Neuronal stem cell (in vitro differentiated cells): ENCODE results near the gene USHBP1.

ENCODE experiments used
- DNase-seq: peaks from one replicate; pipeline ENCODE4 v3.0.0-alpha.2; 2013; ENCODE audit warnings: low spot score
- H2AFZ ChIP-seq: one replicate; pipeline ENCODE4 v1.6.1; 2013; ENCODE audit warnings: mild to moderate bottlenecking, low read length, inconsistent platforms
- H2AK5ac ChIP-seq: 2 replicates; pipeline ENCODE4 v1.6.1; 2013; ENCODE audit warnings: low read depth, mild to moderate bottlenecking, inconsistent platforms, low read length, moderate library complexity, mixed read lengths
- H2BK120ac ChIP-seq: 2 replicates; pipeline ENCODE4 v1.6.1; 2013; ENCODE audit warnings: low read depth, mild to moderate bottlenecking, inconsistent platforms, low read length, moderate library complexity, mixed read lengths
- H2BK12ac ChIP-seq: one replicate; pipeline ENCODE4 v1.6.1; 2013; ENCODE audit warnings: low read length, inconsistent platforms
- H2BK15ac ChIP-seq: 2 replicates; pipeline ENCODE4 v1.6.1; 2013; ENCODE audit warnings: mild to moderate bottlenecking, low read length, inconsistent platforms, mixed read lengths
- H2BK5ac ChIP-seq: one replicate; pipeline ENCODE4 v1.6.1; 2013; ENCODE audit warnings: inconsistent platforms, mild to moderate bottlenecking, low read length, moderate library complexity
- H3K14ac ChIP-seq: one replicate; pipeline ENCODE4 v1.6.1; 2013; ENCODE audit warnings: low read length, inconsistent platforms
- H3K18ac ChIP-seq: 2 replicates; pipeline ENCODE4 v1.6.1; 2013; ENCODE audit warnings: low read length, inconsistent platforms
- H3K23ac ChIP-seq: 2 replicates; pipeline ENCODE4 v1.6.1; 2013; ENCODE audit warnings: low read depth, mild to moderate bottlenecking, mixed read lengths, low read length, inconsistent platforms; ENCODE audit not compliant: poor library complexity
- H3K27ac ChIP-seq: replicated peaks from 3 replicates; pipeline ENCODE4 v1.5.1; 2013; ENCODE audit warnings: low read length, inconsistent platforms
- H3K27me3 ChIP-seq, 3 experiments: 2 replicates each; pipeline ENCODE4 v1.6.1; 2013; ENCODE audit warnings: low read length in 3 of 3, mild to moderate bottlenecking in 2 of 3, inconsistent platforms in 1 of 3, low read depth in 1 of 3, mixed read lengths in 1 of 3, moderate library complexity in 1 of 3; ENCODE audit not compliant: control insufficient read depth in 3 of 3, insufficient read depth in 3 of 3
- H3K36me3 ChIP-seq, 2 donors: replicated peaks in 1 of 2; 2 replicates each; pipeline ENCODE4 v1.6.1; 2013; ENCODE audit warnings: low read length in 2 of 2; ENCODE audit not compliant: control insufficient read depth in 2 of 2, insufficient read depth in 2 of 2
- H3K4ac ChIP-seq: 2 replicates; pipeline ENCODE4 v1.6.1; 2013; ENCODE audit warnings: inconsistent platforms, mild to moderate bottlenecking, low read length, moderate library complexity
- H3K4me1 ChIP-seq, 2 donors: 1 replicate in 1 of 2; 2 replicates in 1 of 2; pipeline ENCODE4 v1.6.1; 2013; ENCODE audit warnings: low read length in 2 of 2, low read depth in 1 of 2; ENCODE audit not compliant: control insufficient read depth in 2 of 2, insufficient read depth in 1 of 2
- H3K4me2 ChIP-seq: one replicate; pipeline ENCODE4 v1.6.1; 2013; ENCODE audit warnings: mild to moderate bottlenecking, low read length, inconsistent platforms; ENCODE audit not compliant: insufficient read depth, poor library complexity, severe bottlenecking
- H3K4me3 ChIP-seq, 2 donors: 2 replicates each; pipeline ENCODE4 v1.5.1; 2013; ENCODE audit warnings: low read length in 2 of 2, mild to moderate bottlenecking in 2 of 2, inconsistent platforms in 1 of 2, moderate library complexity in 1 of 2
- H3K79me1 ChIP-seq: one replicate; pipeline ENCODE4 v1.6.1; 2013; ENCODE audit warnings: low read depth, mild to moderate bottlenecking, inconsistent platforms, low read length, moderate library complexity
- H3K9ac ChIP-seq: one replicate; pipeline ENCODE4 v1.6.1; 2013; ENCODE audit warnings: mild to moderate bottlenecking, low read depth, low read length, inconsistent platforms; ENCODE audit not compliant: poor library complexity
- H3K9me3 ChIP-seq, 2 donors: replicated peaks in 1 of 2; 2 replicates each; pipeline versions ENCODE3 to v1.6.1; 2013; ENCODE audit warnings: low read length in 2 of 2, mild to moderate bottlenecking in 2 of 2, inconsistent platforms in 1 of 2, low read depth in 1 of 2, mixed read lengths in 1 of 2, moderate library complexity in 1 of 2; ENCODE audit not compliant: control insufficient read depth in 2 of 2, insufficient read depth in 1 of 2
- H4K8ac ChIP-seq: one replicate; pipeline ENCODE4 v1.6.1; 2013; ENCODE audit warnings: low read depth, mild to moderate bottlenecking, inconsistent platforms, low read length, moderate library complexity
- H4K91ac ChIP-seq: one replicate; pipeline ENCODE4 v1.6.1; 2013; ENCODE audit warnings: low read length, low read depth, mild to moderate bottlenecking, inconsistent platforms; ENCODE audit not compliant: poor library complexity
- WGBS, 2 donors: extraction: QIAGEN DNeasy Blood & Tissue Kit; methylation state at CpG; one replicate each; pipeline ENCODE4 v1.1.7; 2013; ENCODE audit warnings: missing lambda C conversion rate in 2 of 2, mixed read lengths in 1 of 2; ENCODE audit not compliant: insufficient read length in 2 of 2, insufficient replicate concordance in 1 of 2; ENCODE audit errors: extremely low coverage in 2 of 2; 5-methylcytosine and 5-hydroxymethylcytosine counted together

The USHBP1 gene

DNA sequence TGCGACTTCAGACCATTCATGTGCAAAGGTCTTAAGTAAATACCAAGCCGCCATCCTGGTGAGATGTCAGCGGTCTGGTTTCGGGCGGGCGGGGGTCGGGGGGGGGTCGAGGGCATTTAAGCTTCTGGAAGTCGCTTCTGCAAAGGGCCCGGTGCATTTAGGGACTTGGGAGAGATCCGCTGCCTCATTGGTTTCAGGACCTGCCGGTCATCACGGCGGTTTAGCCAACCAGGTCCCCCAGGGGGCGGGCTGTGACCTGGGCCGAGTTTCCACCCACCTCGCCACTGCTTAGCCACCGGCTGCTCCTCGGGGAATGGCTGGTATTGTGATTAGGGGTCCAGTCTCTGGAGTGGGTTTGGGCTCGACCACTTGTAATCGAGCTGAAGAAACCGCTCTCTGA is 24.9 kb upstream of the USHBP1 start:
- H3K4me1 ChIP-seq: peaks cover 0 to 2% of the 10 kb centered on the region in 2 donors
- H3K4me2 ChIP-seq: peak overlapping the region; percentile 2
- H3K23ac ChIP-seq: no peak overlapping the region
- peak; percentile 69 for DNase-seq
- no CpG with 5 or more reads among the region's 22 CpGs for WGBS, 2 donors
- H2BK15ac ChIP-seq: no peak overlapping the region
- no peak overlapping the region for H4K91ac ChIP-seq
- H4K8ac ChIP-seq: no peak overlapping the region
- no peak overlapping the region for H2BK120ac ChIP-seq
- peaks cover 2% of the 10 kb centered on the region for H3K79me1 ChIP-seq
- peaks cover 4 to 8% of the 10 kb centered on the region in 2 donors for H3K9me3 ChIP-seq
- H3K4me3 ChIP-seq: no peak overlapping the region
- peaks cover 4 to 15% of the 10 kb centered on the region in 2 donors for H3K36me3 ChIP-seq
- H3K27ac ChIP-seq: no peak overlapping the region
- H3K18ac ChIP-seq: peak overlapping the region; percentile 52
- H3K4ac ChIP-seq: no peak overlapping the region
- H3K9ac ChIP-seq: no peak overlapping the region
- no peaks in the 10 kb centered on the region for H3K27me3 ChIP-seq
- H2BK5ac ChIP-seq: no peak overlapping the region
- no peak overlapping the region for H3K14ac ChIP-seq
- no peak overlapping the region for H2BK12ac ChIP-seq
- H2AK5ac ChIP-seq: no peak overlapping the region
- H2AFZ ChIP-seq: no peak overlapping the region

DNA sequence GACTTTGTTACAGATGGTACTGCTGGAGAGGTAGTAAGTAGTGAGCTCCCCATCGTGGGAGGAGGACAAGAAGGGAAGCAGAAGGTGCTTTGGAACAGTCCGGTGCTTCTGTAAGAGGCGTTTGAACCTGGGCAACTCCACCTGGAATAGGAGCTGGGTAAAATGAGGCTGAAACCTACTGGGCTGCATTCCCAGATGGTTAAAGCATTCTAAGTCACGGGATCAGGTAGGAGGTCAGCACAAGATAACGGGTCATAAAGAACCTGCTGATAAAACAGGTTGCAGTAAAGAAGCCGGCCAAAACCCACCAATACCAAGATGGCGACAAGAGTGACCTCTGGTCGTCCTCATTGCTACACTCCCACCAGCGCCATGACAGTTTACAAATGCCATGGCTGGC is 22.2 kb upstream of the USHBP1 start:
- Histone ChIP-seq H3K23ac (no peak overlapping the region), H2AK5ac (no peak overlapping the region), H3K36me3 (peaks cover 0 to 6% of the 10 kb centered on the region in 2 donors), H3K4me1 (peaks cover 0 to 5% of the 10 kb centered on the region in 2 donors), H4K8ac (no peak overlapping the region), H3K18ac (no peak overlapping the region), H3K9me3 (peaks cover 4 to 5% of the 10 kb centered on the region in 2 donors), H3K27me3 (peaks cover 0 to 8% (median 2%) of the 10 kb centered on the region in 3 experiments), H3K4me2 (no peak overlapping the region), H3K79me1 (no peaks in the 10 kb centered on the region), H3K9ac (no peak overlapping the region), H3K4ac (no peak overlapping the region), H3K14ac (no peak overlapping the region), H2AFZ (no peak overlapping the region), H2BK12ac (no peak overlapping the region), H3K4me3 (no peak overlapping the region), H2BK5ac (no peak overlapping the region), H4K91ac (no peak overlapping the region), H2BK120ac (no peak overlapping the region), H3K27ac (no peak overlapping the region), H2BK15ac (no peak overlapping the region)
- no CpG with 5 or more reads among the region's 9 CpGs for WGBS, 2 donors
- DNase-seq: no peak

DNA sequence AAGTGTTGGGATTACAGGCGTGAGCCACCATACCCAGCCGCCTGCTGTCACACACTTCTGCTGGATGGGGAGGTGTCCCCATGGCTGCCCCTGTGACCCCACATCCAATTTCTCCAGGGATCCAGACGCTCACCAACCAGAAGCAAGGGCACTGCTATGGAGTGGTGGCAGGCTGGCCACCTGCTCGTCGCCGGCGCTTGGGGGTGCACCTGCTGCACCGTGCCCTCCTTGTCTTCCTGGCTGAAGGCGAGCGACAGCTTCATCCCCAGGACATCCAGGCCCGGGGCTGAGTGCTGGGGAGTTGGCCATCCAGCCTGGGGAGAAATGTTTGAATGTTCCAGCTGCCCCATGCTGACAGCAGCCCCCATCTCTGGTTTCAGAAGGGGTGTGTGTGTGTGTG is 21.7 kb upstream of the USHBP1 start:
- H2AFZ ChIP-seq: no peak overlapping the region
- no peak overlapping the region for H3K9ac ChIP-seq
- no peak overlapping the region for H2BK12ac ChIP-seq
- no peak overlapping the region for H3K4me3 ChIP-seq
- H3K27ac ChIP-seq: no peak overlapping the region
- no peak overlapping the region for H3K4ac ChIP-seq
- no peak overlapping the region for H2BK5ac ChIP-seq
- H3K18ac ChIP-seq: no peak overlapping the region
- H3K4me1 ChIP-seq: peaks cover 0 to 5% of the 10 kb centered on the region in 2 donors
- peaks cover 4 to 5% of the 10 kb centered on the region in 2 donors for H3K9me3 ChIP-seq
- H3K4me2 ChIP-seq: no peak overlapping the region
- peaks cover 0 to 5% of the 10 kb centered on the region in 2 donors for H3K36me3 ChIP-seq
- no peak overlapping the region for H3K23ac ChIP-seq
- H4K91ac ChIP-seq: no peak overlapping the region
- no peak for DNase-seq
- no peaks in the 10 kb centered on the region for H3K79me1 ChIP-seq
- H3K14ac ChIP-seq: no peak overlapping the region
- H2BK120ac ChIP-seq: no peak overlapping the region
- no peak overlapping the region for H4K8ac ChIP-seq
- no CpG with 5 or more reads among the region's 11 CpGs for WGBS, 2 donors
- H2BK15ac ChIP-seq: no peak overlapping the region
- H3K27me3 ChIP-seq: peaks cover 0 to 12% (median 2%) of the 10 kb centered on the region in 3 experiments
- H2AK5ac ChIP-seq: no peak overlapping the region

DNA sequence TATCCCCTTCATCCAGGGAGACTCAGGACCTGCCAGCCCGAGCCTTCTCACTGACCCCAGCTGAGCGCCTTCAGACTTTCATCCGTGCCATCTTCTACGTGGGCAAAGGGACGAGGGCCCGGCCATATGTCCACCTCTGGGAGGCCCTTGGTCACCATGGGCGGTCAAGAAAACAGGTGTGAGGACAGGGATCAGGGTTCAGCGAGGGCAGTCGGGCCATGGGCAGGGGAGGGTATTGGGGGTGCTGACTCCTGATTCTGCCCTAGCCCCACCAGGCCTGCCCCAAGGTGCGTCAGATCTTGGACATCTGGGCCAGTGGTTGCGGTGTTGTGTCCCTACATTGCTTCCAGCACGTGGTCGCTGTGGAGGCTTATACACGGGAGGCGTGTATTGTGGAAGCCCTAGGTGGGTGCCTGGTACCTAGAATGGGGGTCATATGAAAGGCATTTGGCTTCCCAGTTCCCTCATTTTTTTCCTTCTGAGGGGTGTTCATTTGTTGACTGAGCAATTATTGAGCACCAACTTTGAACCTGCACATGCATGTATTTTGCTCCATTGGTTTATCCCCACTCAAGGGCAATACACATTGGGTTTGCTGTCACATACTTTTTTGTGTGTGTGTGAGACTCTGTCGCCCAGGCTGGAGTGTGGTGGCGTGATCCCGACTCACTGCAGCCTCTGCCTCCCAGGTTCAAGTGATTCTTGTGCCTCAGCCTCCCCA is 21.0 kb upstream of the USHBP1 start:
- no peak overlapping the region for H2AK5ac ChIP-seq
- peaks cover 4 to 5% of the 10 kb centered on the region in 2 donors for H3K9me3 ChIP-seq
- peaks cover 0 to 14% (median 2%) of the 10 kb centered on the region in 3 experiments for H3K27me3 ChIP-seq
- no peak overlapping the region for H3K18ac ChIP-seq
- H4K91ac ChIP-seq: no peak overlapping the region
- WGBS, 2 donors: no CpG with 5 or more reads among the region's 18 CpGs
- H2BK12ac ChIP-seq: no peak overlapping the region
- peak overlapping the region in 1 of 2 donors; percentile 48 for H3K4me3 ChIP-seq
- peaks cover 0 to 5% of the 10 kb centered on the region in 2 donors for H3K4me1 ChIP-seq
- H2BK120ac ChIP-seq: no peak overlapping the region
- no peak overlapping the region for H3K27ac ChIP-seq
- H3K79me1 ChIP-seq: no peaks in the 10 kb centered on the region
- H2AFZ ChIP-seq: no peak overlapping the region
- no peak overlapping the region for H3K23ac ChIP-seq
- no peak overlapping the region for H3K4ac ChIP-seq
- H3K14ac ChIP-seq: no peak overlapping the region
- no peak overlapping the region for H4K8ac ChIP-seq
- no peak overlapping the region for H3K9ac ChIP-seq
- H2BK15ac ChIP-seq: no peak overlapping the region
- DNase-seq: no peak
- no peak overlapping the region for H2BK5ac ChIP-seq
- H3K4me2 ChIP-seq: no peak overlapping the region
- H3K36me3 ChIP-seq: peaks cover 0 to 5% of the 10 kb centered on the region in 2 donors
